Upper lobe of right lung (tissue), 1 donor: Measurements from ENCODE around the gene RNF167. TPM values are rescaled to one million over a fixed set of nuclear protein-coding genes. Genes with fewer than 3 reads are reported as not detected.

Experiments used
- ATAC-seq: fragments of 200-7000 bp; cut with Tn5 transposase; one replicate; pipeline ENCODE4 v1.9.1; 2020; ENCODE audit warnings: mild to moderate bottlenecking, moderate library complexity
- DNase-seq: peaks from one replicate; pipeline ENCODE4 v3.0.0-alpha.2; 2020
- H3K27ac ChIP-seq: fragments of 200-600 bp; one replicate; pipeline ENCODE4 v1.8.0; 2022
- H3K27me3 ChIP-seq: fragments of 200-600 bp; one replicate; pipeline ENCODE4 v1.8.0; 2022; ENCODE audit warnings: mild to moderate bottlenecking
- H3K36me3 ChIP-seq: fragments of 200-600 bp; one replicate; pipeline ENCODE4 v1.8.0; 2022
- H3K4me1 ChIP-seq: fragments of 200-600 bp; one replicate; pipeline ENCODE4 v1.8.0; 2022
- H3K4me3 ChIP-seq: fragments of 200-600 bp; one replicate; pipeline ENCODE4 v1.8.0; 2022; ENCODE audit warnings: mild to moderate bottlenecking
- H3K9me3 ChIP-seq: fragments of 200-600 bp; one replicate; pipeline ENCODE4 v1.8.0; 2022
- CTCF ChIP-seq: fragments of 200-600 bp; IDR thresholded peaks from one replicate; pipeline ENCODE4 v1.8.0; 2022; ENCODE audit warnings: antibody characterized with exemption
- intact Hi-C: fragments of 100-400 bp; cut with DNase I; formaldehyde crosslinking; loops from one replicate; pipeline ENCODE4 v1.11.0; 2022
- total RNA-seq: library from RNA; stranded (reverse); fragmentation: NEBNext Ultra II Directional; extraction: Animal tissue kit (Norgen Biotek cat#: 25700); gene quantifications from one replicate; pipeline ENCODE4 v1.2.1, GENCODE V29; 2021
- donor health status: DM: no; HTN: yes; CAD: no; lungs with severe emphysema.

Gene RNF167
- total RNA-seq, 1 donor from 2014 or later: 92.9 TPM

- intact Hi-C loops: no loop called here
- H3K27ac ChIP-seq: no peak overlapping the region
- H3K4me3 ChIP-seq: no peak overlapping the region
- H3K36me3 ChIP-seq: peaks cover 13% of the 10 kb centered on the region
- ATAC-seq (no peak), DNase-seq (no peak)
- TF ChIP-seq CTCF: no peak
- H3K4me1 ChIP-seq: peaks cover 12% of the 10 kb centered on the region
- H3K9me3 ChIP-seq: no peaks in the 10 kb centered on the region
- no peaks in the 10 kb centered on the region for H3K27me3 ChIP-seq
Observed at GRCh38 chr17:4933646-4934045, 6.4 kb upstream of the RNF167 start.

DNA sequence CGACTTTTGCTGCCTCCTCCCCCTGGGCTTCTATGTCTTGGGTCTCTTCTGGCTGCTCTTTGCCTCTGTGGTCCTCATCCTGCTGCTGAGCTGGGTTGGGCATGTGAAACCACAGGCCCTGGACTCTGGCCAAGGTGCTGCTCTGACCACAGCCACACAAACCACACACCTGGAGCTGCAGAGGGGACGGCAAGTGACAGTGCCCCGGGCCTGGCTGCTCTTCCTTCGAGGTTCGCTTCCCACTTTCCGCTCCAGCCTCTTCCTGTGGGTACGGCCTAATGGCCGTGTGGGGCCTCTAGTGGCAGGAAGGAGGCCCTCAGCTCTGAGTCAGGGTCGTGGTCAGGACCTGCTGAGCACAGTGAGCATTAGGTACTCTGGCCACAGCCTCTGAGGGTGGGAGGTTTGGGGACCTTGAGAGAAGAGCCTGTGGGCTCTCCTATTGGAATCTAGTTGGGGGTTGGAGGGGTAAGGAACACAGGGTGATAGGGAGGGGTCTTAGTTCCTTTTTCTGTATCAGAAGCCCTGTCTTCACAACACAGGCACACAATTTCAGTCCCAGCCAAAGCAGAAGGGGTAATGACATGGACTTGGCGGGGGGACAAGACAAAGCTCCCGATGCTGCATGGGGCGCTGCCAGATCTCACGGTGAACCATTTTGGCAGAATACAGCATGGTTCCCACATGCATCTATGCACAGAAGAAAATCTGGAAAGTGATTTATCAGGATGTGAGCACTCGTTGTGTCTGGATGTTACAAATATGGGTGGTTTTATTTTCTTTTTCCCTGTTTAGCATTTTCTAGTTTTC is 5.7 kb upstream of the RNF167 start:
- Histone ChIP-seq H3K27ac (no peak overlapping the region), H3K27me3 (no peaks in the 10 kb centered on the region), H3K4me3 (no peak overlapping the region), H3K9me3 (no peaks in the 10 kb centered on the region), H3K36me3 (peaks cover 13% of the 10 kb centered on the region), H3K4me1 (peaks cover 17% of the 10 kb centered on the region)
- peak; percentile 71 for DNase-seq
- intact Hi-C loops: no loop called here
- peak; percentile 17 for TF ChIP-seq CTCF
- peak; percentile 50 for ATAC-seq

DNA sequence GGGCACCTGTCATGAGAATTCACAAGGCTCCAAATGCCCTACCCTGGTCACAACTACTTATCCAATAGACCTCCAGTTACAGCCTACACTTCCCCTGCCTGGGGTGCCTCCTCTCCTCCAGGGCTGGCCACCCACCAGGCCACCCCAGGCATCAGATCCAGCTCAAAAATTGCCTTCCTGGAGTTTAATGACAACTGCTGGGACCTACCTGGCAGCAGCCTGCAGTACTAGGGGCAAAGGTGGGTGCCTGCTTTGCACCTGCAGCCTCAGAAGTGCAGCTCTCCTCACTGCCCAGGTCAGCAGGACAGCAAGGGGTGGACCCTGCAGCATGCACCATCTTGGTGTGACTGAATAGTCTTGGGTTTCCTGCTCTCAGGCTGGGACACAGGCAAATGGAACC is 4.4 kb upstream of the RNF167 start:
- Histone ChIP-seq H3K9me3 (no peaks in the 10 kb centered on the region), H3K27me3 (no peaks in the 10 kb centered on the region), H3K36me3 (peaks cover 13% of the 10 kb centered on the region), H3K4me3 (no peak overlapping the region), H3K27ac (no peak overlapping the region), H3K4me1 (peaks cover 17% of the 10 kb centered on the region)
- DNase-seq (no peak), ATAC-seq (no peak)
- intact Hi-C loops: no loop called here
- TF ChIP-seq CTCF: no peak

DNA sequence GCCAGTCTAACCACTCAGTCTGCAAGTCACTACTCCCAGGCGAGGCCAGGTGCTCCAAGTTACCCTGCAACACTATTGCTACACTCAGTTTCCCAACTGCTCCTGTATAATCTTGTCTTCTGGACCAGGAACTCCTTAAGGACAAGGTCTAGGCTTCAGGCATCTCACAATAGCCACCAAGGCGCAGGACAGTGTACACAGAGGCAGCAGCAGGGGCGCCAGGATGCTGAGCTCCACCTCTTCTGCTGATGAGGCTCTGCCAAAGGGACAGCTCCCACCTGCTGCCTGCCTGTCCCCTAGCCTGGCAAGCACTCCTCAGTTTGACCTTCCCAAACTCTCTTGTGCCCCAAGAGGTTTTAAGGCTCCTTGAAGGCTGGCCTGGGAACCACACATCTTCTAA is 3.6 kb upstream of the RNF167 start:
- intact Hi-C loops: no loop called here
- ATAC-seq (no peak), DNase-seq (no peak)

GRCh38 chr17:4937553-4937952 is 2.5 kb upstream of the RNF167 start:
- no peak for DNase-seq
- Histone ChIP-seq H3K4me1 (peaks cover 34% of the 10 kb centered on the region), H3K36me3 (peaks cover 21% of the 10 kb centered on the region), H3K27me3 (no peaks in the 10 kb centered on the region), H3K9me3 (no peaks in the 10 kb centered on the region), H3K27ac (no peak overlapping the region), H3K4me3 (no peak overlapping the region)
- TF ChIP-seq CTCF: no peak
- ATAC-seq: no peak
- intact Hi-C loops: no loop called here

More for the DNA sequence above, 3.6 kb upstream of the RNF167 start:
- H3K27ac ChIP-seq: no peak overlapping the region
- no peak for TF ChIP-seq CTCF
- no peaks in the 10 kb centered on the region for H3K27me3 ChIP-seq
- no peaks in the 10 kb centered on the region for H3K9me3 ChIP-seq
- H3K4me1 ChIP-seq: peaks cover 24% of the 10 kb centered on the region
- H3K36me3 ChIP-seq: peaks cover 13% of the 10 kb centered on the region
- H3K4me3 ChIP-seq: no peak overlapping the region
